HL-60 (cell line): ENCODE results near the gene KLF16.

Source experiments
- GABPA ChIP-seq: IDR thresholded peaks from 2 replicates; pipeline ENCODE4 v1.6.1; 2012; ENCODE audit warnings: low read depth
- SPI1 ChIP-seq: IDR thresholded peaks from 2 replicates; pipeline ENCODE4 v1.6.1; 2012; ENCODE audit warnings: low read depth, mild to moderate bottlenecking, borderline replicate concordance
- TF ChIP-seq, protein P1 (sequence below): IDR thresholded peaks from one replicate; pipeline ENCODE4 v1.5.1; 2011; ENCODE audit warnings: low read length, control low read depth, inconsistent platforms; ENCODE audit not compliant: insufficient read depth
- TF ChIP-seq, protein P2 (sequence below): IDR thresholded peaks from 2 replicates; pipeline ENCODE4 v1.6.1; 2012; ENCODE audit warnings: low read depth; ENCODE audit not compliant: insufficient replicate concordance

- TF ChIP-seq, protein P1, sequence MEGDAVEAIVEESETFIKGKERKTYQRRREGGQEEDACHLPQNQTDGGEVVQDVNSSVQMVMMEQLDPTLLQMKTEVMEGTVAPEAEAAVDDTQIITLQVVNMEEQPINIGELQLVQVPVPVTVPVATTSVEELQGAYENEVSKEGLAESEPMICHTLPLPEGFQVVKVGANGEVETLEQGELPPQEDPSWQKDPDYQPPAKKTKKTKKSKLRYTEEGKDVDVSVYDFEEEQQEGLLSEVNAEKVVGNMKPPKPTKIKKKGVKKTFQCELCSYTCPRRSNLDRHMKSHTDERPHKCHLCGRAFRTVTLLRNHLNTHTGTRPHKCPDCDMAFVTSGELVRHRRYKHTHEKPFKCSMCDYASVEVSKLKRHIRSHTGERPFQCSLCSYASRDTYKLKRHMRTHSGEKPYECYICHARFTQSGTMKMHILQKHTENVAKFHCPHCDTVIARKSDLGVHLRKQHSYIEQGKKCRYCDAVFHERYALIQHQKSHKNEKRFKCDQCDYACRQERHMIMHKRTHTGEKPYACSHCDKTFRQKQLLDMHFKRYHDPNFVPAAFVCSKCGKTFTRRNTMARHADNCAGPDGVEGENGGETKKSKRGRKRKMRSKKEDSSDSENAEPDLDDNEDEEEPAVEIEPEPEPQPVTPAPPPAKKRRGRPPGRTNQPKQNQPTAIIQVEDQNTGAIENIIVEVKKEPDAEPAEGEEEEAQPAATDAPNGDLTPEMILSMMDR, result no peak
- TF ChIP-seq, protein P2, sequence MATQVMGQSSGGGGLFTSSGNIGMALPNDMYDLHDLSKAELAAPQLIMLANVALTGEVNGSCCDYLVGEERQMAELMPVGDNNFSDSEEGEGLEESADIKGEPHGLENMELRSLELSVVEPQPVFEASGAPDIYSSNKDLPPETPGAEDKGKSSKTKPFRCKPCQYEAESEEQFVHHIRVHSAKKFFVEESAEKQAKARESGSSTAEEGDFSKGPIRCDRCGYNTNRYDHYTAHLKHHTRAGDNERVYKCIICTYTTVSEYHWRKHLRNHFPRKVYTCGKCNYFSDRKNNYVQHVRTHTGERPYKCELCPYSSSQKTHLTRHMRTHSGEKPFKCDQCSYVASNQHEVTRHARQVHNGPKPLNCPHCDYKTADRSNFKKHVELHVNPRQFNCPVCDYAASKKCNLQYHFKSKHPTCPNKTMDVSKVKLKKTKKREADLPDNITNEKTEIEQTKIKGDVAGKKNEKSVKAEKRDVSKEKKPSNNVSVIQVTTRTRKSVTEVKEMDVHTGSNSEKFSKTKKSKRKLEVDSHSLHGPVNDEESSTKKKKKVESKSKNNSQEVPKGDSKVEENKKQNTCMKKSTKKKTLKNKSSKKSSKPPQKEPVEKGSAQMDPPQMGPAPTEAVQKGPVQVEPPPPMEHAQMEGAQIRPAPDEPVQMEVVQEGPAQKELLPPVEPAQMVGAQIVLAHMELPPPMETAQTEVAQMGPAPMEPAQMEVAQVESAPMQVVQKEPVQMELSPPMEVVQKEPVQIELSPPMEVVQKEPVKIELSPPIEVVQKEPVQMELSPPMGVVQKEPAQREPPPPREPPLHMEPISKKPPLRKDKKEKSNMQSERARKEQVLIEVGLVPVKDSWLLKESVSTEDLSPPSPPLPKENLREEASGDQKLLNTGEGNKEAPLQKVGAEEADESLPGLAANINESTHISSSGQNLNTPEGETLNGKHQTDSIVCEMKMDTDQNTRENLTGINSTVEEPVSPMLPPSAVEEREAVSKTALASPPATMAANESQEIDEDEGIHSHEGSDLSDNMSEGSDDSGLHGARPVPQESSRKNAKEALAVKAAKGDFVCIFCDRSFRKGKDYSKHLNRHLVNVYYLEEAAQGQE, result no peak
- no peak for TF ChIP-seq GABPA
- no peak for TF ChIP-seq SPI1
Measured at GRCh38 chr19:1847348-1847683, 16.1 kb downstream of the KLF16 start.
